Measurements from ENCODE around the gene GCNT1. TPM values are rescaled to one million over a fixed set of nuclear protein-coding genes. Genes with fewer than 3 reads are reported as not detected.

GCNT1 gene
- total and polyA plus RNA-seq, 2 donors: 5.2 to 5.3 TPM

DNA sequence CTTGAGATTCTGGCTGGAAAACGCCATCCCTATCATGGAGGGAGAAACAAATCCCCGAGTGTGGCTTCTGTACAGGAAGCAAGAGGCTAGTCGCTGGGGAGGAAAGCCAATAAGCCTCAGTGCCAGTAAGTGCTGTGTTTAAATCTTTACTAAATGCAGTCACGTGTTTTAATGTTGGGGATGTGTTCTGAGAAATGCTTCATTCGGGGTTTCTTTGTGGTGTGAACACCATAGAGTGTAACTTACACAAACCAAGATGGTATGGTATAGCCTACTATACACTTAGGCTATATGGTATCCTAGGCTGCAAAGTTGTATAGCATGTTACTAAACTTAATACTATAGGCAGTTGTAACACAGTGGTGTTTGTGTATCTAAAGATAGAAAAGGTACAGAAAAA is 94.7 kb downstream of the GCNT1 start:
- H3K27ac ChIP-seq (ENCODE audit: low read depth in 1 of 2, low read length in 1 of 2): no peak overlapping the region
- H3K4me1 ChIP-seq (ENCODE audit: control insufficient read depth in 2 of 2, insufficient read depth in 2 of 2, low read length in 2 of 2): no peaks in the 10 kb centered on the region
- H3K27me3 ChIP-seq (ENCODE audit: control insufficient read depth in 2 of 2, insufficient read depth in 1 of 2, low read length in 1 of 2): no peaks in the 10 kb centered on the region
- H3K36me3 ChIP-seq (ENCODE audit: control insufficient read depth in 2 of 2, insufficient read depth in 2 of 2, low read length in 1 of 2): no peaks in the 10 kb centered on the region
- 85% methylated on average over 5 of the region's 5 CpGs for WGBS
- no peak for DNase-seq (ENCODE audit: low read depth in 6 of 9, low spot score in 9 of 9)
- no peak overlapping the region for H3K4me3 ChIP-seq (ENCODE audit: low read length in 2 of 2)
- no peaks in the 10 kb centered on the region for H3K9me3 ChIP-seq (ENCODE audit: control insufficient read depth in 2 of 2, insufficient read depth in 1 of 2, low read length in 1 of 2)

Other genes with a start within 250 kb of the GCNT1 start
- gene RFK, start 64.8 kb upstream of the GCNT1 start, total RNA-seq: 17.0 TPM
- gene RFK, start 64.8 kb upstream of the GCNT1 start, polyA plus RNA-seq: 16.2 TPM